HS-5 (cell line): ENCODE measurements around the gene NSFL1C.

Experiments
- DNase-seq: peaks from one replicate; pipeline ENCODE4 v3.0.0-alpha.2; 2012; ENCODE audit warnings: low read depth

Gene NSFL1C

GRCh38 chr20:1484438-1485116, 17.9 kb upstream of the NSFL1C start:
- no peak for DNase-seq

DNA sequence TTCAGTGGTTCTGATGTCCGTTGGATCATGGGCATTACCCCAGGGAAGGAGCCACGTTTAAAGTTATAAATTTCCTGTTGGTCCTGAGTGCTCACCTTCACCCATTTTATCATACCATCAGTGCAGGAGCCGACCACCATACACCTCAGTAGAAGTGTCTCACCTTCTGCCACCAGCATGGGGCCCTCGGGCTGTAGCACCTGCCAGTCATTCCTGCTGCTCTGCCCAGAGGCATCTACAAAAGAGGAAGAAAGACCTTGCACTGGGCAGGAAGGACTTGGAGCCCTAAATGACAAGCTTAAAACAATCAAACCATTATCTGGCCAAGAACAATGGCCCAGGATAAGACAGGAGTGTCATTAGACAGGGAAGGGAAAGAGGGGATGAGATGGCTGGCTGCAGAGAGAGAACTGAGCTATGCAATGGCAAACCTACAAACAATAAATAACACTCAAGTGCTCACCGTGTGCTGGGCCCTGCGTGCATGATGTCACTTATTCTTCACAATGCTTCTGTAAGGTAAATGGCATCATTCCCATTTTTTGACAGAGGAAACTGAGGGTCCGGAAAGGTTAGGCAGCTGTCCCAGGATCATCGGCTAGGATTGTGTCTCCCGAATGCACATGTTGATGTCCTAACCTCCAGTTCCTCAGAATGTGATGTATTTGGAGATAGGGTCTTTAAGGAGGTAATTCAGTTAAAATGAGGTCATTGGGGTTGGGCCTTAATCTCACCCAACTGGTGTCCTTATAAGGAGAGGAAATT, 13.4 kb upstream of the NSFL1C start:
- DNase-seq, result no peak

- peak; percentile 69 for DNase-seq
Measured at GRCh38 chr20:1478566-1478965, 11.9 kb upstream of the NSFL1C start.

GRCh38 chr20:1477896-1478490, 11.3 kb upstream of the NSFL1C start:
- no peak for DNase-seq

GRCh38 chr20:1474817-1475603, 8.4 kb upstream of the NSFL1C start:
- no peak for DNase-seq

DNA sequence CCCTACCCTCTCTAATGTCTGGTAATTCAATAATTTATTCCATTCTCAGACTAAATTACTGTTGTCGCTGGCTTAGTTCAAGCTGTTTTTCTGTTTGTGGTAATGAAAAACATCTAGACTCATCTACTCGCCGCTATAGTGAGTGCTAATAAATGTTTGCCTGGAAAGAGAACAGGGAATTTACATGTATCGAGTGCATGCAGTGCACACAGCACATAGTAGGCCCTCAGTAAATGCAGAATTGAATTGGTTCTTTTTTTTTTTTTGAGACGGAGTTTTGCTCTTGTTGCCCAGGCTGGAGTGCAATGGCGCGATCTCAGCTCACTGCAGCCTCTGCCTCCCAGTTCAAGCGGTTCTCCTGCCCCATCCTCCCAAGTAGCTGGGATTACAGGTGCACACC, 7.7 kb upstream of the NSFL1C start:
- no peak for DNase-seq

DNA sequence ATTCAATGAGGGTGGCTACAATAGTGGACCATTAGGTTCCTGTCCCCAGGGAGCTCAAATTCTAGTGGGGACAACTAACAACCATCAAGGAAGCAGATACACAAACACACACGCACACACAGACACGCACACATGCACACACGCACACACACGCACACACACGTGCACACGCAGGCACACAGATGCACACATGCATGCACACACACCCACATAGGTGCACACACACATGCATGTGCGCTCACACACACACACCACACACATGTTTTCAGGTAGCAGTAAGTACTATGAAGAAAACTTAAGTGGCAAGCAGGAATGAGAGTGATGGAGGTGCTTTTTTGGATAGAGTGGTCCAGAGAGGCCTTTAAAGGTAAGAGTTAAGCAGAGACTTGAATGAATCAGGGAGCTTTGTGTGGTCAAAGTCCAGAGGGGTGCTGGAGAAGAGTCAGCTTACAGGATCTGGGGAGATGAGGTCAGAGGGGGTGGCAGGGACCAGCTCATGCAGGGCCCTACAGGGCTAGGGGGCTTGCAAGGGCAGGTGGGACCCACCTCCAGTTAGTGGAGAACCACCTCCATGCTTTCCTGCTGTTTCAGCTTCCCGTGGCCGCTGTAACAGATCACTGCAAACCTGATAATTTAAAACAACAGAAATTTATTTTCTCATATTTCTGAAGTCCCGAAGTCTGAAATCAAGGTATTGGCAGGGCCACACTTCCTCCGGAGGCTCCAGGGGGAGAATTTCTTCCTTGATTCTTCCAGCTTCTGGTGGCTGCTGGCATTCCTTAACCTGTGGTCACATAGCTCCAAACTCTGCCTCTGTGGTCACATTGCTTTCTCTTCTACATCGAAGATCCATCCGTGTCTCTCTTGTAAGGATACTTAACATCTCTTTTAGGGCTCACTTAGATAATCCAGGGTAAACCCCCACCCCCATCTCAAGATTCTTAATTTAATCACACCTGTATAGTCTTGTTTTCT, 6.9 kb upstream of the NSFL1C start:
- no peak for DNase-seq

- no peak for DNase-seq
Measured at GRCh38 chr20:1472556-1473245, 6.1 kb upstream of the NSFL1C start.

GRCh38 chr20:1471242-1471641, 4.6 kb upstream of the NSFL1C start:
- DNase-seq, result no peak

DNA sequence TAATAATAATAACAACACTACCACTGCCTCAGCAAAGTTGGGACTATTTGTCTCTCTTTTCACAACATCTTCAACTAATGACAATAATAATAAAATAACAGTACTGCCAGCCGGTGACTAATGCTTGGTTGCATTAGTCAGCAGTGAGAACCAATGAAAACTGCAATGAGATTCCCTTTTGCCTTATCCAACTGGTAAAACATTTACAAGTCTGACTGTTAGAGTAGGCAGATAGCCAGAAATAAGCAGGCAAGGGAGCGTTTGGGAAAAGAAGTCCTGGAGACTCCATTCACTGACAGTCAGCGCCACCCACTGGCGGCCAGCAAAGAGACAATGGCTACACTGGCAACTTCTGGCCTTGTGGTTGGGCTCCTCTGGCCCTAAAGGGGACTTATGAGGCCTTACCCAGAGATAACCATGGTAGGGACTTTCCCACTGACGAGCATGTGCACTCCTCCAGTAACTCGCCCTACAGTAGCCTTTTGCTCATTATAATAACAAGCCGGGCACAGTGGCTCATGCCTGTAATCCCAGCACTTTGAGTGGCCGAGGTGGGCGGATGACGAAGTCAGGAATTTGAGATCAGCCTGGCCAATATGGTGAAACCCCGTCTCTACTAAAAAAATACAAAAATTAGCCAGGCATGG, 3.4 kb upstream of the NSFL1C start:
- DNase-seq, result peak; percentile 99

GRCh38 chr20:1469306-1469905, 2.8 kb upstream of the NSFL1C start:
- DNase-seq, result no peak

GRCh38 chr20:1468117-1468624, 1.5 kb upstream of the NSFL1C start:
- DNase-seq, result no peak

GRCh38 chr20:1467355-1468116, 887 bp upstream of the NSFL1C start:
- no peak for DNase-seq

- DNase-seq, result no peak
Measured at GRCh38 chr20:1467082-1467354, 369 bp upstream of the NSFL1C start.

DNA sequence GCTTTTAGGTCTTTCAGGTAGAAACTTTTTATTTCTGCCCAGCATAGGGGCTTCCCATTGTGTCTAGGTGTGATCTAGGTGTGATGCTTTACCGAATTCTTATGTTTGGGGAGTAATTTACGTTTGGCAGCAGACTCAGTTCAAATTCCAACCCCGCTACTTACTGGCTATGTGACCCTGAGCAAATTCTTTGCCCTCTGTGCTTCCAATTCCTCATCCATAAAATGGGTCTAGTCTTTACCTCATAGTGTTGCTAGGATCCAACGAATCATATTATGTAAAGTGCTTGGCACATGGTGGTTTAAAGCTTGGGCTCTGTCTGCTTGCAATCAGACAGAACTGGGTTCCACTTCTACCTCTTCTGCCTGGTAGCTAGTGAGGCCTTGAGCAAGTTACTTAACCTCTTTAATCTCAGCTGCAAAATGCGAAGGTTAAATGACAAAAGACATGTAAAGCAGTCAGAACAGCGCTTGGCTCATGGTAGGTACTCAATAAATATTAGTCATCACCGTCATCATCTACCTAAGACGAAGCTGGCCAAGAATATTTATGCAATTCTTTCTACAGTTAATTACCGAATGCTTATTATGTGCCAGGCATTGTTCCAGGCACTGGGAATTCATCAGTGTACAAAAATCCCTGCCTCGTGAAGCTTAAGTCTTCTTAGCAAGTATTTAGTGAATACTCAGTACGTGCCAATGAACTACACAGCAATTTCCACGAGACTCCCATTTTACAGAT, 1.0 kb downstream of the NSFL1C start:
- DNase-seq, result no peak

DNA sequence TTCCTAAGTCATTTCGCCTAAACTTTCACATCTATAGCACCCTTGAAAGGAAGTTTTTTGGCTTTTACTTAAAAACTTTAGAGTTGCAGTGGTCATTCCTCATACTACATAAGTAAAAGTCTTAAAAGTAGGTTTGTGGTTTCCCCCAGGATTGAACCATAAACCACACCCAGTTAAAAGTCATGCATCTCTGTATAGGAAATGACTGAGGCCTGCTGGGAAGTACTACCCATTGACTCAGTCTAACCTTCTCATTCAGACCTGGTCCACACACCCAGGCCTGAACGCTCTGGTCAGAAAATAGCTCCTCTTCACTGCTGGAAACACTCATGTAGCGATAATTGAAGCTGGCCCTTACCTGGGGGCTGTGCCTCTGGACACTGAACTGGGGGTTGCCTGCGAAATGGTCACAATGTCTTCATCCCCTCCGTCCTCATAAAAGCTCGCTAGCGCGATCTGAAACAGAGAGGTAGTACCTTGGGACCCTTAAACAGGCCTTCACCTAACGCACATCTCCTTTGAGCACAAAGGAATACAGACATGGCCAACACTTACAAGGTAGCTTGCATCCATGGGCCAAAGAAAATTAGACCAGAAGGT, 2.6 kb downstream of the NSFL1C start:
- DNase-seq, result no peak

GRCh38 chr20:1462834-1463233, 3.8 kb downstream of the NSFL1C start:
- no peak for DNase-seq

- no peak for DNase-seq
Measured at GRCh38 chr20:1462001-1462400, 4.6 kb downstream of the NSFL1C start.
